Measurements from ENCODE around the gene CCDC187. TPM values are rescaled to one million over a fixed set of nuclear protein-coding genes. Genes with fewer than 3 reads are reported as not detected.
A peak's percentile ranks its signal among the peaks of the same experiment; 100 is the strongest.

The CCDC187 gene
- total RNA-seq, 4 donors from 2014 or later, result 0.20 TPM; not detected in 3

GRCh38 chr9:136342181-136343120, 38.6 kb upstream of the CCDC187 start:
- TF ChIP-seq EP300 (IDR thresholded peaks at IDR 0.05) (peak in 1 of 2 donors; percentile 63), POLR2A (IDR thresholded peaks at IDR 0.05) (peak in 1 of 2 donors; percentile 49)
- TF ChIP-seq, protein P1, sequence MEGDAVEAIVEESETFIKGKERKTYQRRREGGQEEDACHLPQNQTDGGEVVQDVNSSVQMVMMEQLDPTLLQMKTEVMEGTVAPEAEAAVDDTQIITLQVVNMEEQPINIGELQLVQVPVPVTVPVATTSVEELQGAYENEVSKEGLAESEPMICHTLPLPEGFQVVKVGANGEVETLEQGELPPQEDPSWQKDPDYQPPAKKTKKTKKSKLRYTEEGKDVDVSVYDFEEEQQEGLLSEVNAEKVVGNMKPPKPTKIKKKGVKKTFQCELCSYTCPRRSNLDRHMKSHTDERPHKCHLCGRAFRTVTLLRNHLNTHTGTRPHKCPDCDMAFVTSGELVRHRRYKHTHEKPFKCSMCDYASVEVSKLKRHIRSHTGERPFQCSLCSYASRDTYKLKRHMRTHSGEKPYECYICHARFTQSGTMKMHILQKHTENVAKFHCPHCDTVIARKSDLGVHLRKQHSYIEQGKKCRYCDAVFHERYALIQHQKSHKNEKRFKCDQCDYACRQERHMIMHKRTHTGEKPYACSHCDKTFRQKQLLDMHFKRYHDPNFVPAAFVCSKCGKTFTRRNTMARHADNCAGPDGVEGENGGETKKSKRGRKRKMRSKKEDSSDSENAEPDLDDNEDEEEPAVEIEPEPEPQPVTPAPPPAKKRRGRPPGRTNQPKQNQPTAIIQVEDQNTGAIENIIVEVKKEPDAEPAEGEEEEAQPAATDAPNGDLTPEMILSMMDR (IDR thresholded peaks at IDR 0.05), result peak in 3 of 5 experiments; percentile 10 to 33 (median 20)
- Histone ChIP-seq H3K36me3 (peaks cover 0 to 33% (median 0%) of the 10 kb centered on the region in 3 donors), H3K4me1 (peaks cover 0 to 91% (median 50%) of the 10 kb centered on the region in 4 donors), H3K9me3 (no peaks in the 10 kb centered on the region), H3K27ac (peak overlapping the region; percentile 81 to 93 (median 88)), H3K27me3 (no peaks in the 10 kb centered on the region), H3K4me3 (peak overlapping the region; percentile 32 to 53 (median 43))
- WGBS, 2 donors, result 10 to 23% methylated on average over 39 to 40 of the region's 60 CpGs
- DNase-seq (ENCODE audit: low spot score in 2 of 2), result peak; percentile 80

DNA sequence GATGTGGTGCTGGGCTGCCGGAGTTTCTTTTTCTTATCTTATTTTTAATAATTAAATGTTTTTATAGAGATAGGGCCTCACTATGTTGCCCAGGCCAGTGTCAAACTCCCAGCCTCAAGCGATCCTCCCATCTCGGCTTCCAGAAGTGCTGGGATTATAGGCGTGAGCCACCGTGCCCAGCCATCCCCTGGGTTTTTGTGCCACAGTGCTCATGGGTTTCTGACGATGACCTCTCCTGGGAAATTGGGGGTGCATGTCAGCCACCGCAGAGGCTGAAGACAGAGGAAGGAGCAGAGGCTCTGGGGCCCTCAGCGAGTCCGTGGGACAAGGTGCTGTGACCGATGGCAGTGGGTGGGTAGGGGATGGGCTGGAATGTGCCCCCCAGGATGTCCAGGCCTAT, 37.9 kb upstream of the CCDC187 start:
- H3K9me3 ChIP-seq, result no peaks in the 10 kb centered on the region
- peak overlapping the region in 1 of 4 donors; percentile 53 for H3K4me3 ChIP-seq
- peak overlapping the region; percentile 81 to 93 (median 88) for H3K27ac ChIP-seq
- TF ChIP-seq POLR2A (IDR thresholded peaks at IDR 0.05), result no peak
- 41 to 55% methylated on average over 9 to 10 of the region's 10 CpGs for WGBS, 2 donors
- H3K27me3 ChIP-seq, result no peaks in the 10 kb centered on the region
- DNase-seq (ENCODE audit: low spot score in 2 of 2), result no peak
- H3K4me1 ChIP-seq, result peaks cover 0 to 84% (median 43%) of the 10 kb centered on the region in 4 donors
- H3K36me3 ChIP-seq, result peaks cover 0 to 40% (median 0%) of the 10 kb centered on the region in 3 donors

- Histone ChIP-seq H3K36me3 (peaks cover 0 to 46% (median 0%) of the 10 kb centered on the region in 3 donors), H3K4me1 (peaks cover 0 to 78% (median 39%) of the 10 kb centered on the region in 4 donors), H3K9me3 (no peaks in the 10 kb centered on the region), H3K27me3 (no peaks in the 10 kb centered on the region), H3K4me3 (no peak overlapping the region), H3K27ac (peak overlapping the region; percentile 81 to 93 (median 88))
- TF ChIP-seq POLR2A (IDR thresholded peaks at IDR 0.05) (no peak), EP300 (IDR thresholded peaks at IDR 0.05) (peak in 1 of 2 donors; percentile 61)
- TF ChIP-seq, protein P1 (IDR thresholded peaks at IDR 0.05), result peak in 1 of 5 experiments; percentile 8
- DNase-seq (ENCODE audit: low spot score in 2 of 2), result no peak
- WGBS, 2 donors, result 44 to 58% methylated on average over 10 to 12 of the region's 18 CpGs
Measured at GRCh38 chr9:136341042-136341655, 37.3 kb upstream of the CCDC187 start.

- H3K27ac ChIP-seq, result peak overlapping the region; percentile 81 to 93 (median 88)
- DNase-seq (ENCODE audit: low spot score in 2 of 2), result no peak
- H3K9me3 ChIP-seq, result no peaks in the 10 kb centered on the region
- no peaks in the 10 kb centered on the region for H3K27me3 ChIP-seq
- no peak overlapping the region for H3K4me3 ChIP-seq
- H3K36me3 ChIP-seq, result peaks cover 0 to 52% (median 0%) of the 10 kb centered on the region in 3 donors
- peaks cover 0 to 77% (median 37%) of the 10 kb centered on the region in 4 donors for H3K4me1 ChIP-seq
- WGBS, 2 donors, result 81 to 86% methylated on average over 4 to 19 of the region's 28 CpGs
- TF ChIP-seq POLR2A (IDR thresholded peaks at IDR 0.05), result no peak
- TF ChIP-seq, protein P1 (IDR thresholded peaks at IDR 0.05), result no peak
Measured at GRCh38 chr9:136340356-136341041, 36.6 kb upstream of the CCDC187 start.

DNA sequence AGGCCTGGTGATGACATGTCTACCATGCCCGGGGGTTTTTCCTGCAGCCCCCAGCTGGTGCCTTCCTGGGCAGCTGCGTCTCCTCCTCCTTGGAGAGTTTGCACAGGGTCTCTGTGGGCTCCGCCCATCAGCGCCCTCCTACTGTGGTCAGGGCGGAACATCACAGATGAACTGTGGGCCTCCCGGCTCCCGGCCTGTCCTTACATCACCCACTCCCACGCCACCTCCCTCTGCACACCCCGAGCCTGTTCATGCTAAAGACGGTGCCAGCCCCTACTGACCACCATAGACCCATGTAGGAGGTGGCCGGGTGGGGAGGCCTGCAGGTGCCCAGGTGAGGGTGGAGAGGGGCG, 36.0 kb upstream of the CCDC187 start:
- Histone ChIP-seq H3K9me3 (no peaks in the 10 kb centered on the region), H3K27ac (peak overlapping the region in 3 of 4 donors; percentile 46 to 93 (median 91)), H3K36me3 (peaks cover 0 to 58% (median 0%) of the 10 kb centered on the region in 3 donors), H3K4me3 (no peak overlapping the region), H3K27me3 (no peaks in the 10 kb centered on the region), H3K4me1 (peaks cover 0 to 75% (median 35%) of the 10 kb centered on the region in 4 donors)
- 57 to 81% methylated on average over 10 of the region's 12 CpGs for WGBS, 2 donors
- no peak for DNase-seq (ENCODE audit: low spot score in 2 of 2)
- TF ChIP-seq EP300 (IDR thresholded peaks at IDR 0.05), result no peak
- TF ChIP-seq, protein P1 (IDR thresholded peaks at IDR 0.05), result no peak
- no peak for TF ChIP-seq POLR2A (IDR thresholded peaks at IDR 0.05)

Measured in tibial nerve (tissue), 4 donors.